ENCODE results near the gene ITPRID1.

DNA sequence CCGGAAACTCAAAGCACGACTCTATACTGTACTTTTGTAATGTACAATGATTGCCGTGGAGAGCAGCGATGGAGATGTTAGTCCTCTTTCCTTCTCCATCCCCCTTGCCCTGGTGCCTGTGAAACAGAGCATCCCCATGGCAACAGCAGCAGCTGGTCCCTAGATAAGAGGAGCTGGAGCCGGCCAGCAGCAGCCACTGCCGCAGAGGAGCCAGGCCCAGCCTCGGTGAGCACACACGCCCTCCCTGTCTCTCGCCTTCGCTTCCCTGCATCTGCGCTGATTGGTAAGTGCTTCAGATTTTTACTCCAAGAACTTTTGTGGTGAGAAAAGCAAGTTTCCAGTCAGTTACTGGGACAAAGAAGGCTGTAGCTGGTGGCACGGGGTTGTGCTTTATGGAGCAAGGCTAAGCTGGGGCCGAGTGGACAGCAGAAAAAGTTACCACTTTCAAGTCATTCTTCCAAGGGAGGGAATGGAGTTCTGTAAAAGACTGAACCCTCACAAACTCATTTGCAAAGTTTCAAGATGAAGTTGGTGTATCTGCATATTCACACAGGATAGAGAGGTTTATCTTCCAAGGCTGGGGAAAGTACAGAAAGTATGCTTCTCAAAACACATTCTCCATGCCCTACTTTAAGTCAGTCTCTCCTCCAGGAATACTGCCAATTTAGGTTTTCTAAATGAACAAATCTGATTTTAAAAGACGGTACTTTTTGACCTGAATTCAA, 173.3 kb downstream of the ITPRID1 start, which contains the start of gene PPP1R17:
- TF ChIP-seq, protein P1, sequence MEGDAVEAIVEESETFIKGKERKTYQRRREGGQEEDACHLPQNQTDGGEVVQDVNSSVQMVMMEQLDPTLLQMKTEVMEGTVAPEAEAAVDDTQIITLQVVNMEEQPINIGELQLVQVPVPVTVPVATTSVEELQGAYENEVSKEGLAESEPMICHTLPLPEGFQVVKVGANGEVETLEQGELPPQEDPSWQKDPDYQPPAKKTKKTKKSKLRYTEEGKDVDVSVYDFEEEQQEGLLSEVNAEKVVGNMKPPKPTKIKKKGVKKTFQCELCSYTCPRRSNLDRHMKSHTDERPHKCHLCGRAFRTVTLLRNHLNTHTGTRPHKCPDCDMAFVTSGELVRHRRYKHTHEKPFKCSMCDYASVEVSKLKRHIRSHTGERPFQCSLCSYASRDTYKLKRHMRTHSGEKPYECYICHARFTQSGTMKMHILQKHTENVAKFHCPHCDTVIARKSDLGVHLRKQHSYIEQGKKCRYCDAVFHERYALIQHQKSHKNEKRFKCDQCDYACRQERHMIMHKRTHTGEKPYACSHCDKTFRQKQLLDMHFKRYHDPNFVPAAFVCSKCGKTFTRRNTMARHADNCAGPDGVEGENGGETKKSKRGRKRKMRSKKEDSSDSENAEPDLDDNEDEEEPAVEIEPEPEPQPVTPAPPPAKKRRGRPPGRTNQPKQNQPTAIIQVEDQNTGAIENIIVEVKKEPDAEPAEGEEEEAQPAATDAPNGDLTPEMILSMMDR (conservative IDR thresholded peaks at IDR 0.05; ENCODE audit: low read depth, low read length): no peak
- TF ChIP-seq EZH2 (IDR thresholded peaks at IDR 0.05; ENCODE audit: low read length, unreplicated experiment): no peak
- no peak for TF ChIP-seq EZH2phosphoT487 (IDR thresholded peaks at IDR 0.05; ENCODE audit: borderline replicate concordance, low read length)
